NCI-H69 (cell line): Measurements from ENCODE around the gene PDE4D.
A peak's percentile ranks its signal among the peaks of the same experiment; 100 is the strongest.

Experiments
- DNase-seq: peaks from one replicate; lab custom pipeline; 2025; lab: John Stamatoyannopoulos, UW

Gene PDE4D

GRCh38 chr5:59251627-59252026 lies 641.9 kb downstream of the PDE4D start:
- no peak for DNase-seq

DNA sequence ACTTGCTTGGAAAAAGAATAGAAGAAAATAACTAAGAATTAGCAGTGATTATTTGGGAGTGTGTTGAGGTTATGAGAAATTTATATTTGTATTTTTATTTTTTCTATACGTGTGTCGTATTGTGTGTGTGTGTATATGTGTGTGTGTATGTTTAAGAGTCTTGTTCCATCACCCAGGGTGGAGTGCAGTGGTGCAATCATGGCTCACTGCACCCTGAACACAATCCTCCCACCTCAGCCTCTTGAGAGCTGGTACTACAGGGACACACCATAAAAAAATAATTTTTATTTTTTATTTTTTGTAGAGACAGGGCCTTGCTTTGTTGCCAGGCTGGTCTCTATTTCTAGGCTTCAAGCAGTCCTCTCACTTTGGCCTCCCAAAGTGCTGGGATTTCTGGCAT lies 643.8 kb downstream of the PDE4D start:
- DNase-seq: no peak

- no peak for DNase-seq
Measured at GRCh38 chr5:59249160-59249559, 644.4 kb downstream of the PDE4D start.

GRCh38 chr5:59246882-59247281 lies 646.6 kb downstream of the PDE4D start:
- no peak for DNase-seq

DNA sequence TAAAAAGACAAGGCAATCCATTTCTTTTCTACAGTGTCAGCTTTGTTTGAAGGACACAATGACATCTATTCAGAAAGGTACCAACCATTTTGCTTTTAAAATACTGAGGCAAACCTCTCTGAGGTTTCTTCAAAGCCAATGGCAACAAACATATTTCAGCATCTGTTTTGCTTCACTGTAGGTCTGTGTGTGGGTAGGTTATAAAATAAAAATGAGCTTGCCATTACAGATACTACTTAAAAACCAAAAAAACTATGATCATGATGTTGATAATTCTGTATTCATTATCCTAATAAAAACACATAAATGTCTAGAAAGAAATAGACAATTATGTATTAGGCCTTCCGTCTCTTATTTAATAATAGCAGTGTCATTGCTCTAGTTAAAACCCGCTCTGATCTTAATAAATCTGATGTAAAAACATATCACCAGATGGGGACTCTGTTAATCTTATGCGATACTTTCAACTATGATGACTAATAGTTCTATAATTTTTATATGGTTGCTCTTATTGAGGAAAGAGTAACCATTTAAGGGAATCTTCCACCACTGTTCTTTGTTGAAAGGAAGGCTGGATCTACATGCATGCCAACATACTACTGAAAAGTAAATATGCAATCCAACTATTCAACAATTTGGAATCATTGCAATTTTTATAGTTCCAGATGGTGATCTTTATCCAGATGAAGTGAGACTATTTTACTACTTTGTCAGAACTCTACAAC lies 647.2 kb downstream of the PDE4D start:
- no peak for DNase-seq

- no peak for DNase-seq
Measured at GRCh38 chr5:59245198-59245597, 648.3 kb downstream of the PDE4D start.

GRCh38 chr5:59241552-59241951 lies 652.0 kb downstream of the PDE4D start:
- no peak for DNase-seq

GRCh38 chr5:59241119-59241518 lies 652.4 kb downstream of the PDE4D start:
- peak; percentile 56 for DNase-seq

- DNase-seq: no peak
Measured at GRCh38 chr5:59238126-59238902, 655.2 kb downstream of the PDE4D start.

DNA sequence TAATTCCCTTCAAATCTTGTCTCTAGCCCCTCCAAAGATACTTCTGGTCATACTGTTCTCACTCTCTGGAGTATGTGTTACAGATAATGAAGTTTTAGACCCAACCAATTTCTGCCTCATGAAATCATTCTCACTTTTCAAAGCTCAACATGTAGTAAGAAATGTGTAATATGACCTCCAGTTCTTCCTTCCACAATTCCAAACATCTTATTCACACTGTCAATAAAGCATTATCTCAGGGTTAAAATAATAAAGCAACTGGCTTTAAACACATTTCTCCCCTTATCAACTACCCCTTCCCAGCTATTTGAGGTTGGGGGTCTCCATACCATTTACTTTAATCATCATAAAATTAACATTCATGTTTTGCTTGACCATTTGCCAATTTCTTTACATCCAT lies 656.5 kb downstream of the PDE4D start:
- no peak for DNase-seq

DNA sequence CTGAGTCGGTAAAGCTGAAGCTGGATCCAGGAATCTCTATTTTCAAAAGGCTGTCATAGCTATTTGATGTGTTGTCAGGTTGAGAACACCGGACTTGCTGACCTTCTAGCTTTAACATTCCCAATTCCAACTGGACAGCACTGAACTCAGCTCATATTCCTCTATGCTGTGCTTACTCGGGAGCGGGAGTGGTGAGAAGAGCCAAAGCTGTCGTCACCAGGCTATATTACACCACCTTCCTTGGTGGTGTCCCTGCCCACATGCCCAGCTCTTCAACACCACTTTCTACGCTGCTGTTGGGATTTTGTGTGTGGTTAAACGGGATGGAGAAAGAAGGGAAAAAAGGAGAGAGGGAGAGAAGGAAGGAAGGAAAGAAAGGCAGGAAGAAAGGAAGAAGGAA lies 657.1 kb downstream of the PDE4D start:
- no peak for DNase-seq

GRCh38 chr5:59234236-59234635 lies 659.3 kb downstream of the PDE4D start:
- peak; percentile 90 for DNase-seq

GRCh38 chr5:59231221-59231931 lies 662.1 kb downstream of the PDE4D start:
- DNase-seq: no peak

GRCh38 chr5:59222687-59223511 lies 670.6 kb downstream of the PDE4D start:
- peak; percentile 99 for DNase-seq

DNA sequence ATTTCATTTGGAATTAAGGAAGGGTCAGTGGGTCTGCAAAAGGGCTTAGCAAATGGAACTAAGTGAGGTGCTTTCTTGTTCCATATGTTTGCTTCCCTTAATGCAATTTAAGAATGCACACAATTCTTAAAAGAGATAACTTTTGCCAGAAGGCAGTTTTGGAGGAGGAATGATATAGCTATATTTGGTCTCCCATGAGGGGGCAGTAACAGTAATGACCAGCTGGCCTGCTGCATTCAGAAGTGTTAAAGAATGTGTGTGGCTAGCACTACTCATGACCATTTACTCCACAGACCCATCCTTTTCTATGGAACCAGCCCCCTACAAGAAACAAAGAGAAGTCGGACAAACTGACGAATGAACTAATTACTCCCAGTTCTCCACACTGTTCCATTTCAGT lies 671.8 kb downstream of the PDE4D start:
- peak; percentile 39 for DNase-seq

DNA sequence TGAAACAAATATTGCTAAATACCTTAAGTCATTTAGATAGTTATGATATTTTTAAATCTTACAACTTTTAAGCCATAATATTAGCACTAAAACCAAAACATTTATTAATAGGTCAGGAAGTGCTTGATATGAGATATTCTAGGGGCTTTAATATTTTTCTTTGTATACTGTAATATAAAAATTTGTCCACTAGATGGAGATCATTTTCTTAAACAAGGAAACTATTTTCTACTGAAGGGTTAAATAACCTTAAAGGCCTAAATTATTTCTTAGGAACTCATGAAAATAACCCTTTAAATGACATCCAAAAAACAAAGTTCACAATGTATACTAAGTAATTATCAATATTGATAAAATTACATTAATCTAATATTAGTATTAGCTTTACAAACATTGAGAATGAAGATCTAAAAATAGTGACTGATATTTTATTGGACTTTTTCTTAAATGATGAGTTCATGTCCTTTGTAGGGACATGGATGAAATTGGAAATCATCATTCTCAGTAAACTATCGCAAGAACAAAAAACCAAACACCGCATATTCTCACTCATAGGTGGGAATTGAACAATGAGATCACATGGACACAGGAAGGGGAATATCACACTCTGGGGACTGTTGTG lies 675.0 kb downstream of the PDE4D start:
- DNase-seq: peak; percentile 67

DNA sequence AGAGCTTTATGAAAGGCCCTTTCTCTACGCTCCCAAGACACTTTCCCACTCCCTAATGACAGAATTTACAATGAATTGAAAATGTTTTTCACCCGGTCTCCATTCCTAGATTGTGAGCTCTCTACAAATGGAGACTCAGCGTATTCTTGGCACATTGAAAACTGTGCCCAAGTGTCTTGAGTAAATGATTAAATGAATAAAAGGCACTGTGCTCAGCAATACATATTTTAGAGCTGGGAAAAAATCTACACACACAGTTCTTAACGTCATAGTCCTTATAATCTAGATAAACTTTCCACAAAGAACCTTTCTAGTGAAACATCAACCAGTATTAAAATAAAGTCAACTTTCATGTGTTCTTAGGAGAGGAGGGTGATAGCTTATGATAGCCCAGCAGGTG lies 676.7 kb downstream of the PDE4D start:
- DNase-seq: no peak

GRCh38 chr5:59212596-59212995 lies 680.9 kb downstream of the PDE4D start:
- no peak for DNase-seq

DNA sequence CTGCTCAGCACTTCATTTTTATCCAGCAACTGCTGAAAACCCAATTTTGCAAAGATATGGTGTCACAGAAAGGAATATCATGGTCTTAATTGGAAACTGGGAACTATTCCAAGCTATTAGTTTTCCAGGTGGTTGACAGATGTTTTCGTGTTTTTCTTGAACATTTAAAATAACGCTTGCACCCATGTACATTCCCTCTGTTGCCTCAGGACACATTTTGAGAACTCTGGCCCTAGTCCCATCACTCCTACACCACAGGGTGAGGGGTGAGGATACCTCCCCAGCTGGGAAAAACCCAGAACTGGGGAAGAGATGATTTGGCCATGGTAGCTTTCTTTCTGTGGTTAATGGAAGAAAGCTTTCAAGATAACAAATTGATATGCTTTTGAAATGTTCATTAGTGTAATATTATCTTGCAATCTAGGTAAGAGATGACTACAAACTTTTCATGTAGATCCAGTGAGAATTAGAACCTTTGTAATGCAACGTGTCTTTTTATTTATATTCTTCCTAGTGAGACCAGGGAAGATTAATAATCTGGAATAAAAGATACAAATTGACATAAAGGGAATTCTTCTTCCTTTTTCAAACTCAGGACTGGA lies 683.7 kb downstream of the PDE4D start:
- DNase-seq: peak; percentile 94

DNA sequence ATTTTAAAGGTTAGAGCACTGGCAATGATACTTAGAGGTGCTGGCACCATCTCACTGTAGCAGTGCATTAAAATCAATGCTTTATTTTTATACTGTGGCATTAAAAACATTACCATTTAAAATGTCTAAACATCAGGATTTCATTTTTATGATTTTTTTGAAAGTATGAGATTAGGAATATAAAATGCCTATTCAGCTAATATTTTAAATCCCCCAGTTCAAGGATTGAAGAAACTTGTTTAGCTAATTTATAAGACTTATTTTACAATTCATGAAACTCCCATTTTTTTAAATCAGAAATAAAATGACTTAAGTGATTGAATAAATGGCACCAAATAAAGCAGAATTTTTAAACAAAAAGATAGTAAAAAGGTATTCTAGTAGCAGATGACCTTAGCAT lies 685.1 kb downstream of the PDE4D start:
- DNase-seq: no peak

DNA sequence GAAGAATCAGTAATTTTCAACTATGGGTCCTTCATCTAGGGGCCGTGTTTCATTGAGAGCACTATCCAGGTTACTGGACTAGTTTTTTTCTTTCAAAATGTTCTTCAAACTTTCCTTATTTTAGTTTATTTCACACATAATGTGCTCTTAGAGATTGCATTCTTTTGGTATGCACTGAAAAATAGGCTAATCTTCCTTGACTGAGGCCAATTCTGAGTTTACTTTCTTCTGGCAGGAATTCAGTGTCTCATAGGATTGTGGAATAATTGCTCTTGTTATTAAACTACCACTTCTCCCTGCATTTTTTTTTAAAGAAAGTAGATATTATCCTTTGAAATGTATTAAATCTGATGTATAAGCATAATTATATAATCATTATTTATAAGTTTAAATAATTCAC lies 686.1 kb downstream of the PDE4D start:
- no peak for DNase-seq
